Left lobe of liver (tissue), 2 donors: ENCODE measurements around the gene RAD23B. TPM values are rescaled to one million over a fixed set of nuclear protein-coding genes. Genes with fewer than 3 reads are reported as not detected.
A peak's percentile ranks its signal among the peaks of the same experiment; 100 is the strongest.

Experiments used
- ATAC-seq: fragments of 200-7000 bp; cut with Tn5 transposase; one replicate; pipeline ENCODE4 v1.9.1; 2020; ENCODE audit warnings: mild to moderate bottlenecking, moderate library complexity
- DNase-seq: peaks from one replicate; pipeline ENCODE4 v3.0.0-alpha.2; 2020; ENCODE audit warnings: low spot score
- total RNA-seq: library from RNA; stranded (reverse); gene quantifications from one replicate; pipeline ENCODE4 v1.2.1, GENCODE V29; 2021
- donor health status: DM: no; HTN: no; CAD: no; lungs with moderate emphysema.
- donor health status: DM: no; HTN: yes; CAD: no.

The RAD23B gene
- total RNA-seq, 1 donor from 2014 or later, result 98.7 TPM

DNA sequence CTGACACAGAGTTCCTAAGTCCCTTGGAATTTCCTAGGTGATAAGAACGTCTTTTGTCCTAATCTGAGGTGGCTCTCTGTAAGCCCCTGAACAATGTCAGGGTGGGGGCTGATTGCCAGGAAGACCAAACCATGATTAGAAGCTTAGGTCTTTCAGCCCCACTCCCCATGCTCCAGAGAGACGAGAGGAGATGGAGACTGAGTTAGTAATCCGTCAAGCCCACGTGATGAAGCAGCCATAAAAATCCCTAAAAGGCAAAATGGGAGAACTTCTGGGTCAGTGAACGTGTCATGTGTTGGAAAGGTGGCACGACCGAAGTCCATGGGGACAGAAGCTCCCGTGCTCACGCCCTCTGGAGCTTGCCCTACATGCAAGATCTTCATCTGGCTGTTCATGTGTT, 85.6 kb downstream of the RAD23B start:
- ATAC-seq (peak; percentile 93), DNase-seq (peak; percentile 77)

DNA sequence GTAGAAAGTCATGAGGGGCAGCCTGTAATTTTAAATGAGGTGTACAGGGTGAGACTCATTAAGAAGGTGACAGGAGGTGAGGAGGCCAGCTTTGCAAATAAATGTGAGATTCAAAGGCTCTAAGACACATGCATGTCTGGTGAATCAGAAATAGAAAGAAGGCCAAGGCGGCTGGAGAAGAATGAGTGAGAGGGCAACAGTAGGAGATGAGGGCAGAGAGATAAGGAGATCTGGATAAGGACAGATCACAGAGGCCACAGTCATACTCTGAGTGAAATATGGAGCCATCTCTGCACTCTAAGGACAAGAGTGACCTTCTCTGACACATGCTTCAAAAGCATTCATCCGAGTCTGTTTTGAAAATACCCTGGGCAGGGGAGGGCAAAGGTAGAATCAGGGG, 90.7 kb downstream of the RAD23B start:
- DNase-seq (no peak), ATAC-seq (no peak)

DNA sequence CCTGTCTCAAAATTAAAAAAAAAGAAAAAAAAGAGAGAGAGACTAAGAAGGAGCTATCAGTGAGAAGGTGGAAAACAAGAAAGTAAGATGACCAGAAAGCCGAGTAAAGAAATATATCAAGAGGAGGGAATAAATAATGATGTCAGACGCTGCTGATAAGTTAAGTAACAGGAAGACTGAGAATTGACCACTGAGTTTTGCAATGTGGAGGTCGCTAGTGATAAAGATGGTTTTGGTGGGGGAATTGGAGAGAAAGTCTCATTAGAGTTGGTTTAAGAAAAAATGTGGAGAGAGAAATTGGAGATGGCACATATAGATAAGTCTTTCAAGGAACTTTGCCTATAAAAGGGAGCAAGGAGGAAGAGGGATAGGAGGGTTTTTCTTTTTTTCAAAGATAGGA, 91.9 kb downstream of the RAD23B start:
- no peak for DNase-seq
- no peak for ATAC-seq

DNA sequence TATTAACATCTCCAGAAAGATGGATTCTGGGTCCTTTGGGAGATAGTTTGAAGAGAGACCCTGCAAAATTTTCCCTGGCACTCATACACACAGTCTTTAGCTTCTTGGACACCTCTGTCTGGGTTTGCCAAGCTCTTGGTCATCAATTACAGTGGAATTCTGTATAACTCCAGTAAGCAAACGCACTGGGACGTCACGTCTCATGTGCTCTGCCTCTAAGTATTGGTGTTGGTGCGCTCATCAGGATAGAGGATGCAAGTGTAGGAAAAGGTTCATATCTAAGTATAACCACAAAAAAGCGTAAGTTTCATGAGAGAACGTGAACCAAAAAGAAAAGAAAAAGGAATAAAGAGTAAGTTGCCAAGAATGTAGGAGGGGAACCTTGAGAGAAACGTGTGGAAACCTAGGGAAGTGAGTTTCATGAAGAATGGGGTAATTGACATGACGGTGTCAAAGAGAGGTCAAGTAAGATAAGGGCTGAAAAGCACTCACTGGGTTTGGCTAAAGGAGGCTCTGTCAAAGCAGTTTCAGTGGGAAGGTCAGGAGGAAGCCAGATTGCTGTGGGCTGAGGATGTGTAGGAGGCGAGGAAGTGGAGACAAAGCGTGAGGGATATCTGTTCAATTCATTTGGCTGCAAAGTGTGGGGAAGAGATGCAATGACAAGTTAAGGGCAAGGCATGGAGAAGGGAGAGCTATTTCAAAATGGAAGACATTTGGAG, 92.7 kb downstream of the RAD23B start:
- ATAC-seq (no peak), DNase-seq (no peak)

DNA sequence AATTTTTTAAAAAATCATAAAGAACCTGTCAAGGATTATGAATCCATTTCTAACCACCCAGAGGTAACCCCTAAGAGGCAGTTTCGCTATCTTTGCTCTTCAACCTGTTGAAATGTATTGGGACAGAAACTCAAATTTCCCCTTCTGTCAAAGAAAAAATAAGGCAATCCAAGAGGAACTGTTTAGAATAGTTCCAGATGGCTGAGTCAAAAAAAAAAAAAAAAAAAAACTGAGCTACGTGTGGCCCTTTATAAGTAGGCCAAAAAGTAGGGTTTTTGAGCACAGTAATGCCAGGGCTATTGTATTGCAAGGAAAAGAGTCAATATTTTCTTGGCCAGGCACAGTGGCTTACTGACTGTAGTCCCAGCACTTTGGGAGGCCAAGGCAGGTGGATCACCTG, 94.9 kb downstream of the RAD23B start:
- no peak for DNase-seq
- ATAC-seq, result no peak

Other genes with a start within 250 kb of the RAD23B start
- 2.9 TPM for gene KLF4, start 206.5 kb downstream of the RAD23B start, total RNA-seq